HG03045 (cell line): Measurements from ENCODE around the gene MELTF.

Experiments
- ATAC-seq: cut with Tn5 transposase; IDR thresholded peaks from one replicate; pipeline ENCODE4 v1.9.1; 2021; ENCODE audit warnings: mild to moderate bottlenecking, moderate library complexity; ENCODE audit not compliant: unreplicated experiment

The MELTF gene

DNA sequence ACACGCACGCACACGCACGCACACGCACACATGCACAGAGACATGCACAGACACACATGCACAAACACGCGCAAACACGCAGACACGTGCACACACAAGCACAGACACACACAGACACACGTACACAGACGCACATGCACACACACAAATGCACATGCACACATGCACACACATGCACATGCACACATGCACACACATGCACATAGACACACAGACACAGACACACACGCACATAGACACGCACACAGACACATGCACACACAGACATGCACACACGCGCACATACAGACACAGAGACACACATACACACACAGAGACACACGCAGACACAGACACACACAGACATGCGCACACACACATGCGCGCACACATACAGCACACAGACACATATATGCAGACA is 34.6 kb downstream of the MELTF start:
- ATAC-seq: no peak

DNA sequence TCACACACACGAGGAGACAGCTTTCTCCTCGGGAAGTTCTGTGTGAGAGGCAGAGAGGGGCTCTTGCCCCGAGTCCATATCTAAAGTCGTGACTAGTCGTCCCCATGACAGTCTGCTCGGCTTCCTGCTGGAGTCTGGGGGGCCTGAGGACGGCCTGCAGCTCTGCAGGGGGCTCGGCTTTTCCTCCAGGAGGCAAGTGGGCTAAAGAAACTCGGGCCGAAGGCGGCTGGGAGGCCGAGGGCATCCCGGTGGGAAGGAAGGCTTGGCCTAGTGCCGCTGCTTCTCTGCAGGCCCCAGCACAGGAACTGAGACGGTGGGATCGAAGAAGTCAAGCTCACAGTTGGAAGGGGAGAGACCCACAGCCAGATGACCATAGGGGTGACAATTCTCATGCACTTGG is 35.6 kb downstream of the MELTF start:
- no peak for ATAC-seq

DNA sequence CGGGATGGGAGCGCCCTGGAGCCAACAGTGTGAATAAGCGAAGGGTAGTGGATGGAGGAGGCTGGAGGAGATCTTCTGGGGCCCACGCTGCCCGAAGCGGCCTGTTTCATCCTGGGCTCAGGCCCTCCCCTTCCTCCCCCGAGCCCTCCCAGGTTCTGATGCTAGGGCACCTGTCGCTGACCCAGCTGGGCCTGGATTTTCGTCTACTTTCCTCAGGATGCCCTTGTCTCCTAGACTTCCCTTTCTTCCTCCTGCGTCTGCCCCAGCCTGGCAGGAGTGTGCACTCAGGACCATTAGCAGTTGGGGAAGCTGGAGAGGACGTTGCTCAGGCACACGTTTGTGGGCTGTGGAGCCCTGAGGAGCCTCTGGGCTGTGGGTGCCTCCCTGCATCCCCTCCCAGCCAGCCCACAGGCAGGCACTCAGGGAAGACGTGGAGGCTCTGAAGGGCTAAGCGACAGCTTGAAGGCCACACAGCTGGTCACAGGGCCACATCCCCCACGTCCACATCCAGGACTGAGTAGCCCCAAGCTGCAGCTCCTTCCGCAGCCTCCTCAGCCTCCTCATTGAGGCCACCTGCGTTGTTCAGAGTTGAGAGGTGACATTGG is 37.1 kb downstream of the MELTF start:
- no peak for ATAC-seq

DNA sequence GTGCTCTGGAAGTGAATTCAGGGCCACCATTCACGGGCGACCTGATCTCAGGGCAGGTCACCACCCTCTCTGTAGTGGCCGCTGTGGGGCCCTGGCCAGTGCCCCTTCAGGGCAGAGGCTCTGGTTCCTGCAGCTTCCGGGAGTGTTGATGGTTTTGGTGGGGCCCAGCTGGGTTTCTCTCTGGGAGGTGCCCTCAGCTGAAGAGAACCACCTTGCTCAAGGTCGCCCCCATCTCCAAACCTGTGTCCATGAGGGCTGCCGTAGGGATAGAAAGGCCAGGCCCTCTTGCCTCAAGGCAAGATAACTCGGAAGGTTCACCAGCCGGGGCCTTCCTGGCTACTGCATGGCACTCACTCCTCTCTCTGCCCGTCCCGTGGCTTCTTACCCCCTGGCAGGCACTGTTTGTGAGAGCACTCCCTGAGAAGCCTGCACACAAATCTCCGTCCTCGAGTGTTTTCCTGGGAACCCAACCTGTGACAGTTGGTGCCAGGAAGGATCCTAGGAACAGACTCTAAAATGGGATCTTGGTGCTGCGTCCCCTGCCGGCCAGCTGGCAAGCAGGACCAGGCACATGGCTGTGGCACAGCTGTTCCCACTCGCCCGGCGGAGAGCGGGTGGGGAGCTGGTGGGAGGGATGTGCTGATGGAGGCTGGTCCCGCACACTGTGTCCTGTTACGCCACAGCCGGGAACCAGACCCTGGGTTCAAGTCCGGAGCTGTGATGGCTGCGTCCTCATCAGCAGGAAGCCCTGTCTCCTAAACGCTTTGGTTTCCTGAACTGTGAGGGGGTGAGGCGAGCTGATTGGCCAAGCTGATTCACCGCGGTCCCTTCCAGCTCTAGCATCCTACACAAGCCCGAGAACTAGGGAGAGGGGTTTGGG is 37.8 kb downstream of the MELTF start:
- no peak for ATAC-seq

DNA sequence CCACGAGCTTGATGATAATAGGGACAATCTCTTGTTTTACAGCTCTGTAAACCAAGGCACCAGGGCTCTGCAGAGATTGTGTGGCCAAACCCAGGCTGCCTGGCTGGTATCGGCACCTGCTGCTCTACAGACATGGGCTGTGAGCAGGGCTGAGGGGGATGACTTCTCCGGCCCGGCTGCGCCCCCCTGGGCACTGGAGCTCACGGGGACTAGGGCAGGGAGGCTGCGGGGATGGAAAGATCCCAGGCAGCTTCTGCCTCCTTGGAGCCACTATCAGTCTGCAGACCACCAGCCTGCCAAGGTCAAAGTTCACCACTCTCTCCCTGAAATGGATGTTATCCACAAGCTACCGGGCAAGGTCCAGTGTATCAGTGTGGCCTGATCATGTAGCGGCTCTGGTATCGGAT is 39.0 kb downstream of the MELTF start:
- no peak for ATAC-seq

DNA sequence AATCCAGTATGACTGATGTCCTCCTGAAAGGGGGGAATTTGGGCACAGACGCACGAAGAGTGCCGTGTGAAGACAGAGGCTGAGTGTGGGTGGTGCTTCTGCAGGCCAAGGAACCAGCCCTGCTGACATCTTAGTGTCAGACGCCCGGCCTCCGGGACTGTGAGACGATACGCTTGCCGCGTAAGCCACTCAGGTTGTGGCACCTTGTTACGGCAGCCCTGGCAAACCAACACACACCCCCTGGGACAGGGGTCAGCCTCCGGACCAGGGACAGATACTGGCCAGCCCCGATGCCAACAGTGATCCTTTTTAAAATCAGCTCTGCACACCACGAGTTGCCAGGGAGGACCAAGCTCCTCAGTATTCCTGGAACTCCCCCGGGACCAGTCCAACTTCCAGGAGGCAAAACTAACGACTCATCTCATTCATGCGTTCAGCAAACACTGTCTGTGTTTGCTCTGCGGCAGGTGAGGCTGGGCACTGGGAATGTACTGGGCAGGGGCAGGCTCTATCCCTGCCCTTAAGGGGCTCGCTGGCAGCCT is 39.8 kb downstream of the MELTF start:
- ATAC-seq: no peak

DNA sequence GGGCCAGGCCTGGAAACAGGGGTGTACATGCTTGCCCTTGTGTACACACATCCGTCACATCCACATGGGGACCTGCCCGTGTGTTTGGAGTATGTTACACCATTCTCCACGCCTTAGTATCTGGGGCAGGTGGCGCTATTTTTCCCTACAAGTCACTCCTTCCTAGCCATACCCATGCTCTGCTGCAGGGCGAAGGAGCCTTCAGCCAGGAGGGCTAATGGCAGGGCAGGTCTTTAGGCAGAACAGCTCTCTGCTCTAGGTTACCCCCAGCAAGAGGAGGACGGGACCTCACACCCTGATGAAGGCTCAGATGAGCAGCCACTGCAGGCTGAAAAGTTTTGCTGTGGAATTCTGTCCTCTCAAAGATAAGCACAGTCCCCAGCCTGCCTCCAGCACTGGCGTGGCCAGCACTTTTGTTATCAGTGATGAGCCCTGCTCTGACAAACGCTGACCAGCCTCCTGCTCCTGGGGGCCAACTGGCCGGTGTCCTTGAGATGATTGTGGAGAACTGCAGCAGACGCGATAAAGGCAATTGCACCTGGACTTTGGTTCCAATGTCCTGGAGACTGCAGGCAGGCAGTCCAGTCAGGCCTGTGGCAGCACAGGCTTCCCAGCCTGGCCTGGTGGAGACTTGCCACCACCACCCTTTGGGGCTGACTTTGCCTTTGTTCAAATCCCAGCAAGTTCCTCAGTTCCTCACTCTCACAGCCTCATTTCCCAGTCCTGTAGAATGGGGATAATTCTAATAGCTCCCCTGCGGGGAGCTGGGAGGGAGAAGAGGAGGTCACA is 41.2 kb downstream of the MELTF start:
- ATAC-seq: no peak

DNA sequence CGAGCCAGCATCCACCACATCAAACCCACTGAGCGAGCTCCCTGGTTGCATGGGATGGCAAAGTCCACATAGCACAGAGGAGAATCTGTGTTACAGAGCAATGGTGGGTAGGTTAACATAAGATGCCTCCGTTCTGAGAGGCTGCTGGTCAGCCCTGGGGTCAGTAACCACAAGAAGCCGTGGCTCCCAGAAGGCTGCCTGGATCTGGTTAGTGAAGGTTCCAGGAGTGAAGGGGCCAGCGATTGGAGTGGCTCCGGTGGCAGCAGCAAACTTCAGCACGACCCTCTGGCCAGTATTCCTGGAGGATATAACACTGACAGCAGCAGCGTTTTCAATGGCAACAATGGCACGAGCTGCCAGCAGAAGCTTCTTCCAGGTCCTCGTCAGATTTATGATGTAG is 42.6 kb downstream of the MELTF start:
- no peak for ATAC-seq

DNA sequence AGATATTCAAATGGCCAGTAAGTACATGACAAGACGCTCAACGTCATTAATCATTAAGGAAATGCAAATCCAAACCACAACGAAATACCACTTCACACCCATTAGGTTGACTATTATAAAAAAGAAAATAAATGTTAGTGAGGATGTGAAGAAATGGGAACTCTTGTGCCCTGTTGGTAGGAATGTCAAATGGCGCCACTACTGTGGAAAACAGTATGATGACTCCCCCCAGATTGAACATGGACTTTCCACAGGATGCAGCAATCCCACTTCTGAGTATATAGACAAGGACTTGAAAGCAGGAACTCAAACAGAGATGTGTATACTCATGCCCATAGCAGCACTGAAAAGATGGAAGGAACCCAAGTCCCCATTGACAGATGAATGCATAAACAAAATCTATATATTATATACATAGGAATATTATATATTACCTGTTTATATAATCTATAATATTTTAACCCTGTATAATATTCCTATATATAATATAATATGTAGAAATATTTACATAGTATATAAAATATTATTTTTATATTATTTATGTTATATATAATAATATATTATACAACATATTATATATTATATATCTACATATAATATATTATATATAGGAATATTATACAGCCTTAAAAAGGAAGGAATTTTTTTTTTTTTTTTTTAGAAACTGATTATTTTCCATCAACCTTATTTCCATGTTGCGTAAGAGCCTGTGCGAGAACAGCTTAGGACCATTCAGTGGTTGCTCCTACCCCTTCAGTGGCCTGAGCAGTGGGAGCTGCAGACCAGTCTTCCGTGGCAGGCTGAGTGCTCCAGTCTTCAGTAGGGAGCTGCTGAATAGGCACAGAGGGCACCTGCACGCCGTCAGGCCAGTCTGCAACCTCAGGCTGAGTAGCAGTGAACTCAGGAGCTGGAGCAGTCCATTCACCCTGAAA is 43.4 kb downstream of the MELTF start:
- ATAC-seq: no peak

DNA sequence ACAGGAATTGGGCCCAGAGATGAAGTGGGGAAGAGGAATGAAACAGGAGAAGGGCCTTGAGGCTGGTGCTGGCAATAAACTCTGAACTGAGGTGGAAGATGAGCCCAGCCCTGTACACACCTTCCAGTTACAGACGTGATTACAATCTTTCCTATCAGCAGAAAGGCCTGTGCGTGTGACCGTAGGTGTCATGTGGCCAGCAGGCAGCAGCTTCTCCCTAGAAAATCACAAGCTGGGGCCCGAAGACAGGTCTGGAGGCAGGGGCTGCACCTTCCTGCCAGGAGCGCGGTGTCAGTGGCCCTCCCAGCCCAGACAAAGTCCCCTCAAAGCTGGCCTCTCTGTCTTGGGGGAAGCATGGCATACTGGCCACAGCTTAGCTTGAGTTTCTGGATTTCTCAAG is 44.3 kb downstream of the MELTF start:
- ATAC-seq: no peak

DNA sequence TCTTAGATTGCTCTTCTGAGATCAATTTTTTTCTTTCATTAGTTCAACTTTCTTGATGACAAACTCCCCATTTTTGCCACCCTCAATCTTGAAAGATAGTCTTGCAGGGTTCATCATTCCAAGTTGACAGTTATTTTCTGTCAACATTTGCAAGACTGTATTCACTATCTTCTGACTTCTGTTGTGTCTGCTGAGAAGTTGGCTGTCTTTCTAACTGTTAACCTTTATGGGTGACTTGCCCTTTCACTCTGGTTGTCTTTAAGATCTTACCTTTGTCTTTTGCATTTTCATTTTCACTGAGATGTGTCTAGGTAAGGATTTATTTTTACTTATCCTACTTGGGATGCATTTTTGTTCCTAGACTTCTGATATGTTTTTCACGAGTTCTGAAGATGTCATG is 46.4 kb downstream of the MELTF start:
- ATAC-seq: no peak

DNA sequence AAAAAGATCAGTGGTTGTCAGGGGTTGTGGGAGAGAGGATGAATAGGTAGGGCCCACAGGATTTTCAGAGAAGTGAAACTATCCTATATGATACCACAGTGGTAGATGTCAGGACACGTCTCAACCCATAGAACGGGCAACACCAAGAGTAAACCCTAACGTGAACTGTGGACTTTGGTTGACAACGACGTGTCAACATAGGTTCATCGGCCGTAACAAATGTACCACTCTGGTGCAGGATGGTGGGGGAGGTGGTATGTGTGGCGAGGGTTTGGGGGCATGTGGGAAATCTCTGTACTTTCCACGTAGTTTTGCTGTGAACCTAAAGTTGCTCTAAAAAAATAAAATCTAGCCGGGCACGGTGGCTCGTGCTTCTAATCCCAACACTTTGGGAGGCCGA is 48.0 kb downstream of the MELTF start:
- no peak for ATAC-seq

DNA sequence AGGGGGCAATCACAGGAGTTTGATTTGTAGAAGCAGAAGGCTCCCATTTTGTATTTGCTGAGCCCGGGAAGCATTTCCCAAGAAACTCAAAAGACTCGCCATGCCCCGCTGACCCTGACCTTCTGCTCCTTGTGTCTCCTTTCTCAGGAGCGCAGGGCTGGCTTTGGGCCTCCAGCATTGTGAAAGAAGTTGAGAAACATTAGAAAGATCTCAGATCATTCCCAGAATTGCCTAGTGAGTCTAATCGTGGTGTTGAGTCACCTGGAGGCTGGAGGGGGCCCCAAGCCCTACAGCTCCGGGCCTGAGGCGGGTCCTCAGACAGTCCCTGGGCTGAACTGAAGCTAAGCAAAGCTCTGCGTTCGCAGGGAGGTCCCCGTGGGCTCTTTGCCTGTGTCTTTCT is 50.1 kb downstream of the MELTF start:
- ATAC-seq: no peak

DNA sequence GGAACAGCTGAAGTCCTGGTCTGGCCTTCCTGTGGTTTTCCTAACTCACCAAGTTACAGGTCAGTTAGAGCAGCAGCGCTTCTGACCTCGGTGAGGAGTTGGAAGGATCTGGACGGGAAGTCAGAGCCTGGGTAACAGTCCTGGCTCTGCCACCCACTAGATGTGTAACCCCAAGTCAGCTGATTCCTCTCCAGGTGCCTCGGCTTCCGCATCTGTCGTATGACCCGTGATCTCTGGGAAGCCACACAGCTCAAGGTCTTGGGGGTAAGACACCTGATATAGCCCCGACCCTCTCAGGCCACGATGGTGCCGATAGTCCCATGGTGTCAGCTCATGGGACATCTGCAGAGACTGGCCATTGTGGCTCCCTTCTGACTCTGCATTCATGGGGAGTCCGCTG is 52.7 kb downstream of the MELTF start:
- no peak for ATAC-seq

DNA sequence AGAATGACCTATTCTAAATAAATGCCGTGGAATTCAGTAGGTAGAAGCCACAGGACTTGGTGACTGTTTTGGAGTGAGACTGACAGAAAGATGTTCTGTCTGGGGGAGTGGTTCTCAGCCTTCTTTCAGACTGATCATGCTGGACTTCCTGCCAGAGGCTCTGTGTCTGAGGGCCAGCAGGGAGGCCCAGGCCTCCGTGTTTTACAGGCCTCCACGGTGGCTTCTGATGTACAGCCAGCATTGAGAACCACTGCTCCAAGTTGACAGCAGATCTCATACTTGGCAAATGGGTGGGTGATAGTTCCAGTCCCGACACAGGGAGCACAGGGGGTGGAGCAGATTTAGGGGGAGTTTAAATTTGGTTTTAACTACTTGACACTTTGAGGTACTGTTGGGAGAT is 54.3 kb downstream of the MELTF start:
- ATAC-seq: no peak

DNA sequence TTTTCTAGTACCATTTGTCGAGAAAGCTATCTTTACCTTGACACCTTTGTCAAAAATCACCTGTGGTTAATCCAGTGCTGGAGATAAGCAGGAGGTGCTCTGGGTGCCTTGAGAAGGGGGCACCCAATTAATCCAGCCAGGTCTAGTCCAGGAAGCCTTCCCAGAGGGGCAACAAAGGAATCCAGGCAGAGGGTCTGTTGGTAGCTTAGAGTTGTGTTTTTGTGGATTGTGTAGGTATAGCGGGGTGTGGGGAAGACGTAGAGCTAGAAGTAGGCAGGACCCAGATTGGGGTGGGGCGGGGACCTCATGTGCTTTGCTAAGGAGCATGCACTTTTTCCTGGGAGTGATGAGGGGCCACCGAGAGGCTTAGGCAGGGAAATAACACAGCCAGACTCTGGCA is 55.0 kb downstream of the MELTF start:
- ATAC-seq: no peak

DNA sequence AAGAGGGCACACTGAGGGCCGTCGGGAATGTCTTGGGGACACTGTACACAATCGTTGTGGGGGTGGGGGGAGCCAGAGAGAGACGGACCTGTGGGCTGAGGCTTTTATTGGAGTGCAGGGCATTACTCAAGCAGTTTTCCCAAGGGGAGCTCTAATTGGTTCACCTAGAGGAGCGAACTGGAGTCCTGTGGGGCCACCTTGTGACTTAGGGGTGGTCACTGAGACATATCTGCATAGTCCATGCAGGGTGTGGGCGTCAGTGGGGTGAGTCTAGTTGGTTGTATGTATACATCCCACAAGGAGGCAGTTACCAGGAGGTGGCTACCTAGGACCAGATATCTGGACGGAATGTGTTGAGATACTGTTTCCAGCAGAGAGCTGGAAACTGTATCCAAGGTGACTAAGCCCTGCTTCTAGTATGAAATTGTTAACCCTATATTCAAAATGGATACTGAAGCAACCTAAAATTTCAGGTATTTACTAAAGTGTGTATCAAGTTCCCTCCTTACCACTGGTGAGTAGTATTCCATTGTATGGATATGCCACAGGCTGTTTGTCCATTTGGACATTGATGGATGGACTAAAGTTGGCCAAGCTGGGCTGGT is 58.4 kb downstream of the MELTF start:
- ATAC-seq: no peak

DNA sequence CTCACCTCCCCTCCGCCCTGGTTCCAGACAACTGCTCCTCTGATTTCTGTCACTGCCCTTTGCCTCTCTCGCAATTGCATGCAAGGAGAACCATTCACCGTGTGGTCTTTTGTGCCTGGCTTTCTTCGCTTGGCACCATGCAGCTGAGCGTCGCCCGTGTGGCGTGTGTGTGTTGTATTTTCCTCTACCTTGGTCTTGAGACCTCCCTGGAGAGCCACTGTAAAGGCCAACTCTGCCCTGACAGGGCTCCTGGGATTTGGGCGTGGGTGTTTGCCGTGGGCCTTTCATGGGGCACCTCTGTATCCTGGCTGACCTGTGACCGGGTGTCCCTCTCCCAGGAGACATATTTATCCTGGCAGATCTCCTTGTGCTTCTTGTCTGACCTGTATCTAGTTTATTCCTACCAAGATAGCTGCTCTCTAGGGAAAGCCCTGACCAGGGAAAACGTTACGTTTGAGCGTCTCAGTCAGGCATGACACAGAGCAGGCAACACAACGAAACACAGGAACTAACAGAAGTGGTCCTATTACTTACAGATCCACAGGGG is 59.0 kb downstream of the MELTF start:
- ATAC-seq: no peak

DNA sequence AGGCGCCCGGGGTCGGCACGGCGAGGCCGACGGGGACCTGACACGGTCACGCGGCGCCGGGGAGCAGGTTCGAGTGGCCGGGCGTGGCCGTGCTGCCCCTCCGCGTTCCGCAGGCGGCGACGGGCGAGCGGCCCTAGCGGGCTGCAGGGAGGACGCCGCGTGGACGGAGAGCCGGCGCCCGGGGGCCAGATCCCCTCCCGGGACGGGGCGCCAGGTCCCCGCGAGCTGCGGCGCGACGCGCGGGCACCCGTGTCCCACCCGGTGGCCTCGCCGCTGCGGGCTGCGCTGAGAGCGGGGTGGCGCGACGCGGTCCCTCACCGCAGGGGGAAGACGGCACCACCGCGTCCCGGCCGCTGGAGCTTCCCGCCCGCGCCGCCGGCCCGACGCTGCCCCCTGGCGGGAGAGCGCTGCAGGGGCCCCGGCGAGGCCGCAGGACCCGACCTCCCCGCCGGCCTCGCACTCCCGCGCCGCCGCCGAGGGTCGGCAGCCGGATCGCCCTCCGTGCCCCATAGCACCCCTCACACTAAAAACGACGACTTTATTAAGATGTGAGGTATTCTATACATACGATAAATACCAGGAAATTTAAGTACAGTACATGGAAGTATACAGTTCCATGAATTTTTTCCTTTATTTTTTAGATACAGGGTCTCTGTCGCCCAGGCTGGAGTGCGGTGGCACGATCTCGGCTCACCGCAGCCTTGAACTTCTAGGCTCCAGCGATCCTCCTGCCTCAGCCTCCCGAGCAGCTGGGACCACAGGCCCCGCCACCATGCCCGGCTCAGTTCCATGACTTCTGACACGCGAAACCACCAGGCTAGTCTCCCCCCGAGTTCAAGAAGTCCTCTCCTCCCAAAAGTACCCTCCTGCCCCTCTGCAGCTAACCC is 59.7 kb downstream of the MELTF start:
- peak; percentile 62 for ATAC-seq
